ENCODE data around the gene PTK7.

The PTK7 gene

GRCh38 chr6:43144879-43145278 lies 68.8 kb downstream of the PTK7 start:
- Histone ChIP-seq H3K27me3 (ENCODE audit: control insufficient read depth, insufficient read depth, low read length) (no peaks in the 10 kb centered on the region), H3K4me3 (ENCODE audit: low read depth, low read length) (no peak overlapping the region), H3K79me2 (no peaks in the 10 kb centered on the region), H3K4me1 (peaks cover 3% of the 10 kb centered on the region), H3K36me3 (ENCODE audit: control insufficient read depth, insufficient read depth, low read length) (no peaks in the 10 kb centered on the region), H3K4me2 (ENCODE audit: low read length) (no peak overlapping the region), H2AFZ (no peak overlapping the region), H3K9me3 (ENCODE audit: control insufficient read depth, low read length) (no peaks in the 10 kb centered on the region), H3K27ac (no peak overlapping the region), H3K9ac (no peak overlapping the region)
- no peak for TF ChIP-seq CTCF (IDR thresholded peaks at IDR 0.05)

GRCh38 chr6:43146261-43146660 lies 70.1 kb downstream of the PTK7 start:
- no peak overlapping the region for H3K9ac ChIP-seq
- peaks cover 3% of the 10 kb centered on the region for H3K4me1 ChIP-seq
- no peak for TF ChIP-seq CTCF (IDR thresholded peaks at IDR 0.05)
- H3K9me3 ChIP-seq (ENCODE audit: control insufficient read depth, low read length) = no peaks in the 10 kb centered on the region
- no peaks in the 10 kb centered on the region for H3K27me3 ChIP-seq (ENCODE audit: control insufficient read depth, insufficient read depth, low read length)
- no peak overlapping the region for H3K4me2 ChIP-seq (ENCODE audit: low read length)
- no peak overlapping the region for H3K4me3 ChIP-seq (ENCODE audit: low read depth, low read length)
- no peaks in the 10 kb centered on the region for H3K36me3 ChIP-seq (ENCODE audit: control insufficient read depth, insufficient read depth, low read length)
- H2AFZ ChIP-seq = no peak overlapping the region
- no peak overlapping the region for H3K27ac ChIP-seq
- no peaks in the 10 kb centered on the region for H3K79me2 ChIP-seq

GRCh38 chr6:43146709-43147688 lies 70.9 kb downstream of the PTK7 start:
- Histone ChIP-seq H3K36me3 (ENCODE audit: control insufficient read depth, insufficient read depth, low read length) (no peaks in the 10 kb centered on the region), H3K4me2 (ENCODE audit: low read length) (no peak overlapping the region), H3K27me3 (ENCODE audit: control insufficient read depth, insufficient read depth, low read length) (no peaks in the 10 kb centered on the region), H3K9ac (no peak overlapping the region), H2AFZ (no peak overlapping the region), H3K79me2 (no peaks in the 10 kb centered on the region), H3K9me3 (ENCODE audit: control insufficient read depth, low read length) (no peaks in the 10 kb centered on the region), H3K4me1 (peaks cover 3% of the 10 kb centered on the region), H3K4me3 (ENCODE audit: low read depth, low read length) (no peak overlapping the region), H3K27ac (no peak overlapping the region)
- no peak for TF ChIP-seq CTCF (IDR thresholded peaks at IDR 0.05)

- Histone ChIP-seq H3K36me3 (ENCODE audit: control insufficient read depth, insufficient read depth, low read length) (no peaks in the 10 kb centered on the region), H3K4me2 (ENCODE audit: low read length) (no peak overlapping the region), H3K4me1 (peaks cover 3% of the 10 kb centered on the region), H3K27me3 (ENCODE audit: control insufficient read depth, insufficient read depth, low read length) (no peaks in the 10 kb centered on the region), H3K9me3 (ENCODE audit: control insufficient read depth, low read length) (no peaks in the 10 kb centered on the region), H3K4me3 (ENCODE audit: low read depth, low read length) (no peak overlapping the region), H3K27ac (no peak overlapping the region), H3K9ac (no peak overlapping the region), H2AFZ (no peak overlapping the region), H3K79me2 (no peaks in the 10 kb centered on the region)
- no peak for TF ChIP-seq CTCF (IDR thresholded peaks at IDR 0.05)
Observed at GRCh38 chr6:43147691-43148477, 71.8 kb downstream of the PTK7 start.

Data from parathyroid adenoma (tissue), 2 donors.